Kidney epithelial cell (primary cell): ENCODE data around the gene MAD1L1. TPM values are rescaled to one million over a fixed set of nuclear protein-coding genes. Genes with fewer than 3 reads are reported as not detected.

ENCODE experiments used
- DNase-seq: peaks from one replicate; pipeline ENCODE4 v3.0.0-alpha.2; 2010; ENCODE audit warnings: low read depth
- H3K27me3 ChIP-seq: 2 replicates; pipeline ENCODE4 v1.6.0; 2011; ENCODE audit warnings: low read length; ENCODE audit not compliant: control insufficient read depth, insufficient read depth
- H3K36me3 ChIP-seq: 2 replicates; pipeline ENCODE4 v1.5.1; 2011; ENCODE audit warnings: low read length; ENCODE audit not compliant: control insufficient read depth, insufficient read depth
- H3K4me3 ChIP-seq: 2 replicates; pipeline ENCODE4 v1.5.1; 2011; ENCODE audit warnings: low read depth, mild to moderate bottlenecking, control low read depth, low read length
- CTCF ChIP-seq: IDR thresholded peaks from 2 replicates; pipeline ENCODE4 v1.5.1; 2011; ENCODE audit warnings: mild to moderate bottlenecking, moderate library complexity, low read length, control low read depth, inconsistent platforms; ENCODE audit not compliant: insufficient read depth, poor library complexity, severe bottlenecking
- total RNA-seq: library from RNA; depleted of rRNA; stranded (reverse); fragments of >200 nt; gene quantifications from 2 replicates; pipeline ENCODE4 v1.2.3, GENCODE V29; 2015

Gene MAD1L1
- total RNA-seq, 1 donor from 2014 or later = 61.2 TPM

- no peak for DNase-seq
- peak within 1 kb of the TSS; percentile 74 for H3K4me3 ChIP-seq
- H3K27me3 ChIP-seq = no peaks in the 10 kb centered on the region
- TF ChIP-seq CTCF = no peak
- no peaks in the 10 kb centered on the region for H3K36me3 ChIP-seq
Observed at GRCh38 chr7:2241580-2242540, 9.1 kb upstream of the MAD1L1 start, which contains the start of the genes MRM2 and NUDT1. MRM2 (minus strand) TSS chr7:2242205; CDS start chr7:2242169, 36 bp downstream. NUDT1 (plus strand) TSS chr7:2242226; CDS start chr7:2244575, 2,349 bp downstream.

GRCh38 chr7:2239242-2239641, 6.5 kb upstream of the MAD1L1 start:
- H3K36me3 ChIP-seq = no peaks in the 10 kb centered on the region
- no peaks in the 10 kb centered on the region for H3K27me3 ChIP-seq
- H3K4me3 ChIP-seq = no peak overlapping the region
- TF ChIP-seq CTCF = no peak
- no peak for DNase-seq

GRCh38 chr7:2237109-2237602, 4.4 kb upstream of the MAD1L1 start:
- DNase-seq = no peak
- Histone ChIP-seq H3K27me3 (no peaks in the 10 kb centered on the region), H3K36me3 (no peaks in the 10 kb centered on the region), H3K4me3 (no peak overlapping the region)
- no peak for TF ChIP-seq CTCF

- no peak overlapping the region for H3K4me3 ChIP-seq
- no peak for DNase-seq
- no peaks in the 10 kb centered on the region for H3K27me3 ChIP-seq
- TF ChIP-seq CTCF = no peak
- no peaks in the 10 kb centered on the region for H3K36me3 ChIP-seq
Observed at GRCh38 chr7:2233926-2234325, 1.2 kb upstream of the MAD1L1 start.

- DNase-seq = no peak
- no peaks in the 10 kb centered on the region for H3K27me3 ChIP-seq
- H3K36me3 ChIP-seq = no peaks in the 10 kb centered on the region
- TF ChIP-seq CTCF = no peak
- H3K4me3 ChIP-seq = peak overlapping the region; percentile 90
Observed at GRCh38 chr7:2231992-2232765, 566 bp downstream of the MAD1L1 start.
